Transverse colon (tissue), 4 donors: ENCODE measurements around the gene PIMREG. TPM values are rescaled to one million over a fixed set of nuclear protein-coding genes. Genes with fewer than 3 reads are reported as not detected.

Experiments
- DNase-seq: peaks from one replicate; pipeline ENCODE4 v3.0.0-alpha.2; 2019
- H3K27ac ChIP-seq, 4 donors: fragments of 200-600 bp; sonication (generic); 2 replicates each; pipeline ENCODE4 v1.5.1; 2016 to 2018; ENCODE audit warnings: inconsistent platforms in 4 of 4
- H3K27me3 ChIP-seq: fragments of 200-600 bp; sonication (generic); 2 replicates; pipeline ENCODE4 v1.5.1; 2017; ENCODE audit warnings: inconsistent platforms
- H3K36me3 ChIP-seq, 4 donors: fragments of 200-600 bp; sonication (generic); 2 replicates each; pipeline ENCODE4 v1.5.1; 2017 to 2019; ENCODE audit warnings: inconsistent platforms in 4 of 4
- H3K4me1 ChIP-seq, 4 donors: fragments of 200-600 bp; sonication (generic); 2 replicates each; pipeline ENCODE4 v1.5.1; 2017 to 2020; ENCODE audit warnings: inconsistent platforms in 4 of 4
- H3K4me3 ChIP-seq, 4 donors: fragments of 200-600 bp; sonication (generic); 1 replicate in 1 of 4; 2 replicates in 3 of 4; pipeline versions ENCODE4 v1.5.1 to v1.6.1; 2017 to 2019; ENCODE audit warnings: inconsistent platforms in 4 of 4
- H3K9me3 ChIP-seq, 2 donors: fragments of 200-600 bp; sonication (generic); 2 replicates each; pipeline ENCODE4 v1.5.1; 2017 to 2019; ENCODE audit warnings: inconsistent platforms in 2 of 2
- CTCF ChIP-seq, 5 experiments: fragments of 200-600 bp in 3 of 5; fragments of 450-650 bp in 2 of 5; sonication (generic) in 3 of 5; IDR thresholded peaks; 1 replicate in 2 of 5; 2 replicates in 3 of 5; pipeline ENCODE4 v1.5.1; 2016 to 2017; ENCODE audit warnings: antibody characterized with exemption in 5 of 5, inconsistent platforms in 3 of 5, mild to moderate bottlenecking in 2 of 5, moderate library complexity in 1 of 5
- EP300 ChIP-seq: sonication (generic); formaldehyde crosslinking; IDR thresholded peaks from one replicate; pipeline ENCODE4 v1.6.1; 2017; ENCODE audit warnings: antibody characterized with exemption, low read depth
- POLR2A ChIP-seq: fragments of 450-650 bp; IDR thresholded peaks from one replicate; pipeline ENCODE4 v1.6.1; 2016; ENCODE audit warnings: antibody characterized with exemption, mild to moderate bottlenecking, moderate library complexity
- POLR2AphosphoS5 ChIP-seq, 3 donors: sonication (generic); formaldehyde crosslinking; IDR thresholded peaks; one replicate each; pipeline ENCODE4 v1.6.1; 2016; ENCODE audit warnings: antibody characterized with exemption in 3 of 3
- WGBS, 2 donors: methylation state at CpG; one replicate each; pipeline ENCODE4 v1.1.5; 2018; ENCODE audit warnings: low coverage in 1 of 2; 5-methylcytosine and 5-hydroxymethylcytosine counted together
- in situ Hi-C, 4 donors: fragments of 200-750 bp; cut with MboI; loops; one replicate each; pipeline versions ENCODE4 v1.15.0 to v1.15.1; 2017; ENCODE audit warnings: low sequenced_read_pairs in 3 of 4, low pct_ligation_motif_present in 1 of 4, low pct_unique_long_range_greater_than_20kb in 1 of 4
- intact Hi-C: fragments of 100-400 bp; cut with DNase I; formaldehyde crosslinking; loops from one replicate; pipeline ENCODE4 v1.15.1; 2023; ENCODE audit warnings: low total_unique reads
- total RNA-seq, 4 donors: library from RNA; depleted of rRNA; stranded (reverse); fragments of >200 nt; gene quantifications; one replicate each; pipeline ENCODE4 v1.1.0, GENCODE V29; 2016

Gene PIMREG
- total RNA-seq, 4 donors from 2014 or later = 0.41 to 8.4 (median 0.79) TPM; not detected in 1

- 24% methylated on average over 12 of the region's 13 CpGs; no CpG with 5 or more reads in 1 of the 2 donors for WGBS, 2 donors
- H3K27ac ChIP-seq = no peak overlapping the region
- H3K27me3 ChIP-seq = peaks cover 9% of the 10 kb centered on the region
Observed at GRCh38 chr17:6421700-6422604, 22.3 kb upstream of the PIMREG start.

GRCh38 chr17:6422654-6423241, 21.5 kb upstream of the PIMREG start:
- intact Hi-C loops = no loop called here
- Histone ChIP-seq H3K27me3 (peaks cover 9% of the 10 kb centered on the region), H3K36me3 (no peaks in the 10 kb centered on the region), H3K27ac (no peak overlapping the region), H3K9me3 (no peaks in the 10 kb centered on the region), H3K4me1 (peaks cover 0 to 6% (median 0%) of the 10 kb centered on the region in 4 donors), H3K4me3 (no peak overlapping the region)
- TF ChIP-seq POLR2A (no peak), POLR2AphosphoS5 (IDR thresholded peaks at IDR 0.05) (no peak), CTCF (IDR thresholded peaks at IDR 0.05) (no peak), EP300 (no peak)
- WGBS, 2 donors = 63% methylated on average over 13 of the region's 13 CpGs; no CpG with 5 or more reads in 1 of the 2 donors
- no peak for DNase-seq
- in situ Hi-C loops = loop anchor here in 2 of 4 donors (5.0 kb wide), 1 partner anchor 835 kb away; no protein-coding TSS in a partner anchor

More at GRCh38 chr17:6421700-6422604, 22.3 kb upstream of the PIMREG start:
- DNase-seq = peak; percentile 80
- TF ChIP-seq POLR2A (no peak), CTCF (IDR thresholded peaks at IDR 0.05) (peak; percentile 68 to 87 (median 78))
- in situ Hi-C loops (loop anchor here in 2 of 4 donors (5.0 kb wide), 1 partner anchor 835 kb away; no protein-coding TSS in a partner anchor), intact Hi-C loops (loop anchor here (2.0 kb wide), 1 partner anchor 835 kb away; no protein-coding TSS in a partner anchor)
- no peaks in the 10 kb centered on the region for H3K9me3 ChIP-seq
- H3K36me3 ChIP-seq = no peaks in the 10 kb centered on the region
- no peak overlapping the region for H3K4me3 ChIP-seq
- no peaks in the 10 kb centered on the region for H3K4me1 ChIP-seq

GRCh38 chr17:6423931-6424330, 20.3 kb upstream of the PIMREG start:
- TF ChIP-seq EP300 = no peak
- no peak overlapping the region for H3K27ac ChIP-seq
- H3K27me3 ChIP-seq = peaks cover 9% of the 10 kb centered on the region
- intact Hi-C loops = no loop called here
- H3K9me3 ChIP-seq = no peaks in the 10 kb centered on the region
- no peaks in the 10 kb centered on the region for H3K36me3 ChIP-seq
- H3K4me3 ChIP-seq = no peak overlapping the region
- in situ Hi-C loops = loop anchor here in 2 of 4 donors (5.0 kb wide), 1 partner anchor 837 kb away; no protein-coding TSS in a partner anchor
- no peak for DNase-seq
- 62 to 76% methylated on average over 6 to 14 of the region's 14 CpGs for WGBS, 2 donors
- peaks cover 0 to 7% (median 0%) of the 10 kb centered on the region in 4 donors for H3K4me1 ChIP-seq

- no peak for DNase-seq
- in situ Hi-C loops = loop anchor here in 1 of 4 donors (5.0 kb wide), 1 partner anchor 838 kb away; no protein-coding TSS in a partner anchor
- TF ChIP-seq EP300 = no peak
- TF ChIP-seq CTCF (IDR thresholded peaks at IDR 0.05) = no peak
- TF ChIP-seq POLR2AphosphoS5 (IDR thresholded peaks at IDR 0.05) = no peak
- no peak for TF ChIP-seq POLR2A
- intact Hi-C loops = no loop called here
- H3K9me3 ChIP-seq = peaks cover 0 to under 1% of the 10 kb centered on the region in 2 donors
- H3K4me3 ChIP-seq = no peak overlapping the region
- no peak overlapping the region for H3K27ac ChIP-seq
- H3K36me3 ChIP-seq = no peaks in the 10 kb centered on the region
- H3K27me3 ChIP-seq = peaks cover 7% of the 10 kb centered on the region
- peaks cover 0 to 7% (median 0%) of the 10 kb centered on the region in 4 donors for H3K4me1 ChIP-seq
- 58 to 87% methylated on average over 3 to 15 of the region's 18 CpGs for WGBS, 2 donors
Observed at GRCh38 chr17:6425407-6425806, 18.8 kb upstream of the PIMREG start.
